B cell (primary cell): ENCODE results near the gene ANKLE1. TPM values are rescaled to one million over a fixed set of nuclear protein-coding genes. Genes with fewer than 3 reads are reported as not detected.
A peak's percentile ranks its signal among the peaks of the same experiment; 100 is the strongest.

Source experiments
- ATAC-seq: fragments of 200-7000 bp; cut with Tn5 transposase; one replicate; pipeline ENCODE4 v1.10.0; 2021; ENCODE audit warnings: low read depth, mild to moderate bottlenecking, moderate number of reproducible peaks, moderate library complexity
- CTCF ChIA-PET: fragments of 350-600 bp; sonication (Branson Sonifier 250); formaldehyde crosslinking; loops from one replicate; lab custom pipeline; 2021; ENCODE audit warnings: antibody characterized with exemption, inconsistent platforms; lab: Charles Lee
- POLR2A ChIA-PET: fragments of 350-600 bp; sonication (Branson Sonifier 250); formaldehyde crosslinking; loops from one replicate; lab custom pipeline; 2021; ENCODE audit warnings: antibody characterized with exemption; lab: Charles Lee
- DNase-seq: peaks from one replicate; pipeline ENCODE4 v3.0.0; 2013
- H2AFZ ChIP-seq: 2 replicates; pipeline ENCODE4 v1.6.1; 2012; ENCODE audit warnings: mild to moderate bottlenecking, low read depth, low read length; ENCODE audit not compliant: insufficient read depth, poor library complexity, severe bottlenecking
- H3K27ac ChIP-seq, 2 donors: 1 replicate in 1 of 2; 2 replicates in 1 of 2; pipeline ENCODE4 v1.5.1; 2012 to 2013; ENCODE audit warnings: low read length in 2 of 2, mild to moderate bottlenecking in 2 of 2, moderate library complexity in 1 of 2
- H3K27me3 ChIP-seq, 4 experiments: fragments of 200-600 bp in 1 of 4; sonication (generic) in 1 of 4; replicated peaks in 1 of 4; 1 replicate in 2 of 4; 2 replicates in 2 of 4; pipeline versions ENCODE4 v1.6.1 to v1.7.0; 2013 to 2016; ENCODE audit warnings: low read length in 3 of 4, mild to moderate bottlenecking in 2 of 4, mixed read lengths in 1 of 4, moderate library complexity in 1 of 4; ENCODE audit not compliant: insufficient read depth in 4 of 4, control insufficient read depth in 3 of 4; ENCODE audit errors: control extremely low read depth in 1 of 4
- H3K36me3 ChIP-seq, 2 experiments: replicated peaks in 1 of 2; 1 replicate in 1 of 2; 2 replicates in 1 of 2; pipeline versions ENCODE4 v1.6.1 to v1.7.1; 2013; ENCODE audit warnings: low read length in 1 of 2; ENCODE audit not compliant: insufficient read depth in 2 of 2, control insufficient read depth in 1 of 2; ENCODE audit errors: control extremely low read depth in 1 of 2, extremely low read depth in 1 of 2
- H3K4me1 ChIP-seq, 2 donors: fragments of 200-600 bp in 1 of 2; sonication (generic) in 1 of 2; 1 replicate in 1 of 2; 2 replicates in 1 of 2; pipeline versions ENCODE4 v1.5.1 to v1.6.1; 2013 to 2017; ENCODE audit warnings: low read length in 2 of 2; ENCODE audit not compliant: control insufficient read depth in 2 of 2, insufficient read depth in 2 of 2
- H3K4me2 ChIP-seq: replicated peaks from 2 replicates; pipeline ENCODE3; 2012; ENCODE audit warnings: mild to moderate bottlenecking, low read depth, low read length; ENCODE audit not compliant: poor library complexity, severe bottlenecking
- H3K4me3 ChIP-seq, 5 experiments: fragments of 200-600 bp in 1 of 5; sonication (generic) in 1 of 5; 1 replicate in 3 of 5; 2 replicates in 2 of 5; pipeline versions ENCODE4 v1.5.1 to v1.7.0; 2011 to 2016; ENCODE audit warnings: low read length in 4 of 5, mild to moderate bottlenecking in 4 of 5, low read depth in 2 of 5, control low read depth in 1 of 5, moderate library complexity in 1 of 5; ENCODE audit not compliant: insufficient read depth in 1 of 5; ENCODE audit errors: control extremely low read depth in 1 of 5, extremely low read depth in 1 of 5
- H3K79me2 ChIP-seq: fragments of 200-600 bp; sonication (generic); one replicate; pipeline ENCODE4 v1.6.0; 2016; ENCODE audit warnings: low read length; ENCODE audit not compliant: control insufficient read depth, insufficient read depth
- H3K9ac ChIP-seq: fragments of 200-600 bp; sonication (generic); 2 replicates; pipeline ENCODE4 v1.6.1; 2017; ENCODE audit warnings: mild to moderate bottlenecking, low read length, moderate library complexity
- H3K9me3 ChIP-seq, 3 donors: one replicate each; pipeline versions ENCODE4 v1.6.1 to v1.7.1; 2013; ENCODE audit warnings: low read length in 2 of 3; ENCODE audit not compliant: control insufficient read depth in 2 of 3, insufficient read depth in 1 of 3; ENCODE audit errors: control extremely low read depth in 1 of 3
- H4K20me1 ChIP-seq: 2 replicates; pipeline ENCODE4 v1.6.0; 2012; ENCODE audit warnings: mild to moderate bottlenecking, low read length; ENCODE audit not compliant: insufficient read depth, control insufficient read depth, poor library complexity, severe bottlenecking
- H3K27ac Mint-ChIP-seq: one replicate; pipeline ENCODE4 v1.8.0; 2021; ENCODE audit warnings: mixed read lengths
- H3K27me3 Mint-ChIP-seq: one replicate; pipeline ENCODE4 v1.8.0; 2021; ENCODE audit warnings: mixed read lengths
- H3K4me1 Mint-ChIP-seq: one replicate; pipeline ENCODE4 v1.8.0; 2021; ENCODE audit warnings: mixed read lengths
- H3K4me3 Mint-ChIP-seq: one replicate; pipeline ENCODE4 v1.8.0; 2021; ENCODE audit warnings: mixed read lengths
- H3K9me3 Mint-ChIP-seq: one replicate; pipeline ENCODE4 v1.8.0; 2022; ENCODE audit warnings: mixed read lengths; ENCODE audit not compliant: insufficient read depth
- CTCF ChIP-seq: fragments of 200-600 bp; IDR thresholded peaks from one replicate; pipeline ENCODE4 v1.8.0; 2022; ENCODE audit warnings: antibody characterized with exemption, mild to moderate bottlenecking
- EZH2 ChIP-seq: IDR thresholded peaks from 2 replicates; pipeline ENCODE4 v1.6.1; 2012; ENCODE audit warnings: borderline replicate concordance, low read depth, mild to moderate bottlenecking, moderate library complexity, low read length; ENCODE audit not compliant: insufficient read depth, poor library complexity, severe bottlenecking
- WGBS: methylation state at CpG from one replicate; pipeline ENCODE4 v1.1.5; 2013; ENCODE audit warnings: missing lambda C conversion rate; ENCODE audit not compliant: insufficient coverage; 5-methylcytosine and 5-hydroxymethylcytosine counted together
- intact Hi-C: fragments of 100-400 bp; cut with micrococcal nuclease; formaldehyde crosslinking; loops from one replicate; pipeline ENCODE4 v1.10.0; 2022
- polyA plus RNA-seq: library from polyadenylated mRNA; depleted of rRNA; stranded (reverse); fragments of >200 nt; gene quantifications from 2 replicates; pipeline ENCODE4 v1.2.3, GENCODE V29; 2012
- total RNA-seq, 2 donors: library from RNA; stranded (reverse); fragments of 120-200 nt in 1 of 2; gene quantifications; 1 replicate in 1 of 2; 2 replicates in 1 of 2; pipeline versions ENCODE4 v1.2.3 to v1.2.4, GENCODE V29; 2013 to 2022

ANKLE1 gene
- total and polyA plus RNA-seq, 2 donors (not counting 1 experiment from before 2014, with no cell fraction given) = 6.2 to 7.6 TPM

GRCh38 chr19:17242431-17243208 is 39.1 kb upstream of the ANKLE1 start:
- CTCF ChIA-PET = interaction anchor here (0.6 to 1.1 kb wide), 6 partner anchors 19 to 175 kb away, joined by 3 to 6 read pairs (median 4); partner anchors contain the start of genes BABAM1 and USE1
- no peaks in the 10 kb centered on the region for H3K27me3 Mint-ChIP-seq
- WGBS = 18% methylated on average over 4 of the region's 8 CpGs

More at GRCh38 chr19:17242431-17243208, 39.1 kb upstream of the ANKLE1 start:
- Histone ChIP-seq H4K20me1 (no peaks in the 10 kb centered on the region), H3K27me3 (no peaks in the 10 kb centered on the region), H3K4me1 (peaks cover 5 to 29% of the 10 kb centered on the region in 2 donors), H3K4me3 (no peak overlapping the region), H3K27ac (peak overlapping the region in 1 of 2 donors; percentile 2), H3K79me2 (no peaks in the 10 kb centered on the region), H3K4me2 (no peak overlapping the region), H2AFZ (no peak overlapping the region), H3K9me3 (peaks cover 0 to 2% (median 0%) of the 10 kb centered on the region in 3 donors), H3K9ac (no peak overlapping the region), H3K36me3 (no peaks in the 10 kb centered on the region)
- H3K4me1 Mint-ChIP-seq = peaks cover 25% of the 10 kb centered on the region
- TF ChIP-seq CTCF (no peak), EZH2 (no peak)
- POLR2A ChIA-PET = interaction anchor here (0.6 to 3.1 kb wide), 3 partner anchors 16 to 27 kb away, joined by 4 to 13 read pairs (median 6); partner anchors contain the start of genes OCEL1 and USE1
- intact Hi-C loops = no loop called here
- H3K9me3 Mint-ChIP-seq = no peaks in the 10 kb centered on the region
- peak overlapping the region; percentile 14 for H3K4me3 Mint-ChIP-seq
- DNase-seq = peak; percentile 23
- H3K27ac Mint-ChIP-seq = peak overlapping the region; percentile 67
- ATAC-seq = no peak
